H9 (cell line): ENCODE measurements around the gene FBXO39. TPM values are rescaled to one million over a fixed set of nuclear protein-coding genes. Genes with fewer than 3 reads are reported as not detected.

Experiments used
- DNase-seq: peaks from one replicate; pipeline ENCODE4 v3.0.0-alpha.2; 2017
- H2AFZ ChIP-seq: one replicate; pipeline ENCODE4 v1.6.1; 2013; ENCODE audit warnings: mild to moderate bottlenecking, low read length, control low read depth, moderate library complexity
- H2AK5ac ChIP-seq: 2 replicates; pipeline ENCODE4 v1.6.1; 2013; ENCODE audit warnings: low read length, control low read depth, mixed read lengths; ENCODE audit not compliant: insufficient read length
- H2BK120ac ChIP-seq: one replicate; pipeline ENCODE4 v1.6.1; 2013; ENCODE audit warnings: low read depth, mild to moderate bottlenecking, low read length, control low read depth, inconsistent platforms; ENCODE audit not compliant: poor library complexity, severe bottlenecking
- H2BK12ac ChIP-seq: 2 replicates; pipeline ENCODE4 v1.6.1; 2013; ENCODE audit warnings: low read length, control low read depth, mixed read lengths, low read depth; ENCODE audit not compliant: insufficient read length
- H2BK15ac ChIP-seq: 2 replicates; pipeline ENCODE4 v1.6.1; 2013; ENCODE audit warnings: low read depth, low read length, control low read depth
- H2BK20ac ChIP-seq: one replicate; pipeline ENCODE4 v1.6.1; 2013; ENCODE audit warnings: low read depth, mild to moderate bottlenecking, low read length, control low read depth, inconsistent platforms; ENCODE audit not compliant: poor library complexity, severe bottlenecking
- H2BK5ac ChIP-seq: 2 replicates; pipeline ENCODE4 v1.6.1; 2013; ENCODE audit warnings: low read length, control low read depth, mixed read lengths; ENCODE audit not compliant: insufficient read length
- H3K14ac ChIP-seq: 2 replicates; pipeline ENCODE4 v1.6.1; 2013; ENCODE audit warnings: low read length, control low read depth; ENCODE audit not compliant: insufficient read depth
- H3K18ac ChIP-seq: 2 replicates; pipeline ENCODE4 v1.6.1; 2013; ENCODE audit warnings: low read depth, mild to moderate bottlenecking, mixed read lengths, low read length, control low read depth; ENCODE audit not compliant: insufficient read length
- H3K23ac ChIP-seq: 2 replicates; pipeline ENCODE4 v1.6.1; 2013; ENCODE audit warnings: low read length, control low read depth, mixed read lengths, low read depth; ENCODE audit not compliant: insufficient read length
- H3K23me2 ChIP-seq: 2 replicates; pipeline ENCODE4 v1.6.1; 2013; ENCODE audit warnings: low read depth, mild to moderate bottlenecking, mixed read lengths, low read length, control low read depth; ENCODE audit not compliant: insufficient read length, poor library complexity, severe bottlenecking
- H3K27ac ChIP-seq: 2 replicates; pipeline ENCODE4 v1.5.1; 2013; ENCODE audit warnings: low read length, control low read depth, mixed read lengths, low read depth; ENCODE audit not compliant: insufficient read length
- H3K27me3 ChIP-seq: 2 replicates; pipeline ENCODE4 v1.6.1; 2013; ENCODE audit warnings: low read length, control low read depth, inconsistent platforms; ENCODE audit not compliant: insufficient read depth
- H3K4ac ChIP-seq: 2 replicates; pipeline ENCODE4 v1.6.1; 2013; ENCODE audit warnings: low read depth, mild to moderate bottlenecking, control low read depth, inconsistent platforms, low read length, moderate library complexity
- H3K4me1 ChIP-seq: 2 replicates; pipeline ENCODE4 v1.6.1; 2013; ENCODE audit warnings: low read length, control low read depth, inconsistent platforms; ENCODE audit not compliant: insufficient read depth
- H3K4me2 ChIP-seq: 2 replicates; pipeline ENCODE4 v1.6.1; 2013; ENCODE audit warnings: low read length, control low read depth, mixed read lengths; ENCODE audit not compliant: insufficient read length, insufficient read depth
- H3K56ac ChIP-seq: 2 replicates; pipeline ENCODE4 v1.6.1; 2013; ENCODE audit warnings: low read depth, mild to moderate bottlenecking, mixed read lengths, low read length, control low read depth; ENCODE audit not compliant: insufficient read length
- H3K79me1 ChIP-seq: 2 replicates; pipeline ENCODE4 v1.6.1; 2013; ENCODE audit warnings: low read depth, mild to moderate bottlenecking, moderate library complexity, low read length, control low read depth, inconsistent platforms; ENCODE audit not compliant: insufficient read depth, poor library complexity, severe bottlenecking
- H3K79me2 ChIP-seq: 2 replicates; pipeline ENCODE4 v1.6.1; 2013; ENCODE audit warnings: low read length, control low read depth, inconsistent platforms; ENCODE audit not compliant: insufficient read depth
- H3K9ac ChIP-seq: 2 replicates; pipeline ENCODE4 v1.6.1; 2013; ENCODE audit warnings: low read length, control low read depth, mixed read lengths; ENCODE audit not compliant: insufficient read length; ENCODE audit errors: extremely low read depth
- H3K9me3 ChIP-seq: one replicate; pipeline ENCODE4 v1.6.1; 2013; ENCODE audit warnings: low read depth, low read length, inconsistent platforms; ENCODE audit not compliant: control insufficient read depth
- H3T11ph ChIP-seq: one replicate; pipeline ENCODE4 v1.6.1; 2013; ENCODE audit warnings: mild to moderate bottlenecking, low read length, control low read depth, inconsistent platforms
- H4K20me1 ChIP-seq: one replicate; pipeline ENCODE4 v1.6.1; 2013; ENCODE audit not compliant: control insufficient read depth, insufficient read length, insufficient read depth
- H4K5ac ChIP-seq: 2 replicates; pipeline ENCODE4 v1.6.1; 2013; ENCODE audit warnings: low read depth, mild to moderate bottlenecking, mixed read lengths, low read length, control low read depth; ENCODE audit not compliant: insufficient read length
- H4K8ac ChIP-seq: replicated peaks from 2 replicates; pipeline ENCODE4 v1.6.1; 2013; ENCODE audit warnings: low read length, control low read depth, mixed read lengths, low read depth; ENCODE audit not compliant: insufficient read length
- H4K91ac ChIP-seq: 2 replicates; pipeline ENCODE4 v1.6.1; 2013; ENCODE audit warnings: low read depth, mild to moderate bottlenecking, moderate library complexity, mixed read lengths, low read length, control low read depth; ENCODE audit not compliant: insufficient read length
- H3K27ac Mint-ChIP-seq, 3 experiments: 2 replicates in 2 of 3; 3 replicates in 1 of 3; pipeline ENCODE4 v1.8.0; 2020 to 2021; ENCODE audit warnings: mixed read lengths in 3 of 3, mild to moderate bottlenecking in 1 of 3, moderate library complexity in 1 of 3
- H3K27me3 Mint-ChIP-seq: 2 replicates; pipeline ENCODE4 v1.8.0; 2021; ENCODE audit warnings: low read depth, mild to moderate bottlenecking, moderate library complexity, mixed read lengths
- H3K36me3 Mint-ChIP-seq, 3 experiments: 2 replicates in 2 of 3; 3 replicates in 1 of 3; pipeline ENCODE4 v1.8.0; 2020 to 2021; ENCODE audit warnings: low read depth in 3 of 3, mixed read lengths in 3 of 3; ENCODE audit not compliant: insufficient read depth in 1 of 3
- H3K4me1 Mint-ChIP-seq, 2 experiments: 2 replicates each; pipeline ENCODE4 v1.8.0; 2020; ENCODE audit warnings: mixed read lengths in 2 of 2
- H3K4me3 Mint-ChIP-seq, 2 experiments: 2 replicates in 1 of 2; 3 replicates in 1 of 2; pipeline ENCODE4 v1.8.0; 2020 to 2021; ENCODE audit warnings: mild to moderate bottlenecking in 2 of 2, mixed read lengths in 2 of 2, moderate library complexity in 1 of 2
- H3K9me3 Mint-ChIP-seq, 2 experiments: 2 replicates in 1 of 2; 3 replicates in 1 of 2; pipeline ENCODE4 v1.8.0; 2020; ENCODE audit warnings: mild to moderate bottlenecking in 2 of 2, mixed read lengths in 2 of 2, moderate library complexity in 1 of 2
- WGBS: extraction: QIAGEN DNeasy Blood & Tissue Kit; methylation state at CpG from one replicate; pipeline ENCODE4 v1.1.7; 2013; ENCODE audit warnings: missing lambda C conversion rate, low lambda C conversion rate, mixed read lengths; ENCODE audit not compliant: insufficient read length; ENCODE audit errors: extremely low coverage; 5-methylcytosine and 5-hydroxymethylcytosine counted together
- total RNA-seq: library from RNA; stranded (reverse); gene quantifications from 2 replicates; pipeline ENCODE4 v1.2.1, GENCODE V29; 2021
- TF ChIP-seq, protein P1 (sequence below): fragments of 200-600 bp; sonication (generic); conservative IDR thresholded peaks from 3 replicates; pipeline ENCODE4 v1.8.0; 2021; ENCODE audit warnings: antibody characterized with exemption, mild to moderate bottlenecking

Gene FBXO39
- total RNA-seq, 1 experiment from 2014 or later: not detected

DNA sequence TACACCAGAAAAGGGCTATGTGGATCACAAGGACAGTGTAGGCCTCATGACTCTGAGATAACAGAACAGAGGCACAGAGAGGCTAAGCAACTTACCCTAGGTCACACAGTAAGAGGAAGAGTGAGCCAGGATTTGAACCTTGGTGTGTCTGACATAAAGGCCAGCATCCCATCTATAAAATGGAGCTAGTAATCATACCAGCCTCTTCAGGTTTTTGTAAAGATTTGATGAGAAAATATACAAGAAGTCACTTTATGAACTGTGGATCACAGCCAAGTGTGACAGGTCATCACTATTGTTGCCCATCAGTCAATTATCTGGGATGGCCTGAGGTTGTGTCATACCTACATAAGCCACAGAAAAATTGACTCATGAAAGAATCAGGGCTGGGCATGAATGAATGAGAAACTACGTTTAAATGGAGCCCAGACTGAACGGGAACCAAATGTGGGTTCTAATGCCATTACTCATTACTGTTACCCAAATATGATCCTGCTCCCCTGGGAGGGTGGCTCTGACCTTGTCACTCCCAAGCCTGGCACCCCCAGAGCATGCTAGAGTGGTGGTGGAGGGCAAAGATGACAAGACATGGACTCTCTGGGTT, 21.0 kb downstream of the FBXO39 start:
- no peak for DNase-seq
- Mint-ChIP-seq H3K36me3 (no peaks in the 10 kb centered on the region), H3K4me3 (no peak overlapping the region), H3K27ac (no peak overlapping the region), H3K27me3 (peaks cover 21% of the 10 kb centered on the region), H3K4me1 (peaks cover 18 to 20% of the 10 kb centered on the region in 2 experiments), H3K9me3 (no peaks in the 10 kb centered on the region)
- no peaks in the 10 kb centered on the region for H3K9me3 ChIP-seq
- no peak overlapping the region for H4K5ac ChIP-seq
- H3K79me2 ChIP-seq: no peaks in the 10 kb centered on the region
- H4K91ac ChIP-seq: no peak overlapping the region
- H3K4me2 ChIP-seq: no peak overlapping the region
- no peak overlapping the region for H2BK20ac ChIP-seq
- no peak overlapping the region for H2BK5ac ChIP-seq
- H3K23me2 ChIP-seq: no peaks in the 10 kb centered on the region
- WGBS: no CpG with 5 or more reads among the region's 2 CpGs
- H2BK15ac ChIP-seq: no peak overlapping the region
- no peak overlapping the region for H3K27ac ChIP-seq
- H3K4ac ChIP-seq: no peak overlapping the region
- no peak overlapping the region for H2AFZ ChIP-seq
- H3K56ac ChIP-seq: no peak overlapping the region
- no peak overlapping the region for H3K9ac ChIP-seq
- H3K18ac ChIP-seq: no peak overlapping the region
- TF ChIP-seq, protein P1, sequence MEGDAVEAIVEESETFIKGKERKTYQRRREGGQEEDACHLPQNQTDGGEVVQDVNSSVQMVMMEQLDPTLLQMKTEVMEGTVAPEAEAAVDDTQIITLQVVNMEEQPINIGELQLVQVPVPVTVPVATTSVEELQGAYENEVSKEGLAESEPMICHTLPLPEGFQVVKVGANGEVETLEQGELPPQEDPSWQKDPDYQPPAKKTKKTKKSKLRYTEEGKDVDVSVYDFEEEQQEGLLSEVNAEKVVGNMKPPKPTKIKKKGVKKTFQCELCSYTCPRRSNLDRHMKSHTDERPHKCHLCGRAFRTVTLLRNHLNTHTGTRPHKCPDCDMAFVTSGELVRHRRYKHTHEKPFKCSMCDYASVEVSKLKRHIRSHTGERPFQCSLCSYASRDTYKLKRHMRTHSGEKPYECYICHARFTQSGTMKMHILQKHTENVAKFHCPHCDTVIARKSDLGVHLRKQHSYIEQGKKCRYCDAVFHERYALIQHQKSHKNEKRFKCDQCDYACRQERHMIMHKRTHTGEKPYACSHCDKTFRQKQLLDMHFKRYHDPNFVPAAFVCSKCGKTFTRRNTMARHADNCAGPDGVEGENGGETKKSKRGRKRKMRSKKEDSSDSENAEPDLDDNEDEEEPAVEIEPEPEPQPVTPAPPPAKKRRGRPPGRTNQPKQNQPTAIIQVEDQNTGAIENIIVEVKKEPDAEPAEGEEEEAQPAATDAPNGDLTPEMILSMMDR: no peak
- H3K27me3 ChIP-seq: no peaks in the 10 kb centered on the region
- no peak overlapping the region for H2AK5ac ChIP-seq
- H4K8ac ChIP-seq: no peak overlapping the region
- no peaks in the 10 kb centered on the region for H3K79me1 ChIP-seq
- H3K14ac ChIP-seq: no peak overlapping the region
- H3T11ph ChIP-seq: no peak overlapping the region
- H2BK12ac ChIP-seq: no peak overlapping the region
- no peak overlapping the region for H2BK120ac ChIP-seq
- no peak overlapping the region for H3K23ac ChIP-seq
- H3K4me1 ChIP-seq: no peaks in the 10 kb centered on the region
- no peaks in the 10 kb centered on the region for H4K20me1 ChIP-seq
